HL-60/S4 treated with phorbol 12-myristate 13-acetate at 8.2 ng/mL for 4 days and 3 days (cell line): ENCODE data around the gene NME3.

Experiments used
- in situ Hi-C: fragments of 300-500 bp; cut with MboI; formaldehyde crosslinking; loops from 2 replicates; pipeline ENCODE4 v1.15.0; 2022; ENCODE audit warnings: low sequenced_read_pairs

The NME3 gene

GRCh38 chr16:1729445-1729844, 41.9 kb downstream of the NME3 start:
- in situ Hi-C loops: no loop called here

GRCh38 chr16:1729026-1729425, 42.3 kb downstream of the NME3 start:
- in situ Hi-C loops: no loop called here

GRCh38 chr16:1727651-1728624, 43.4 kb downstream of the NME3 start:
- in situ Hi-C loops: no loop called here

GRCh38 chr16:1726661-1727502, 44.5 kb downstream of the NME3 start:
- in situ Hi-C loops: no loop called here

GRCh38 chr16:1724491-1724890, 46.9 kb downstream of the NME3 start:
- in situ Hi-C loops: no loop called here

GRCh38 chr16:1723450-1724147, 47.7 kb downstream of the NME3 start:
- in situ Hi-C loops: no loop called here

- in situ Hi-C loops: no loop called here
Observed at GRCh38 chr16:1721372-1721771, 50.0 kb downstream of the NME3 start.
